HEK293T (cell line): ENCODE measurements around the gene CLEC4G.

ENCODE experiments used
- CTCF ChIA-PET: fragments of 350-600 bp; formaldehyde crosslinking; extraction: SDS; loops from one replicate; lab custom pipeline; 2021; ENCODE audit warnings: antibody characterized with exemption, inconsistent platforms; lab: Yijun Ruan, JAX
- POLR2A ChIA-PET: fragments of 350-600 bp; formaldehyde crosslinking; extraction: SDS; loops from one replicate; lab custom pipeline; 2020; ENCODE audit warnings: antibody characterized with exemption, inconsistent platforms; lab: Yijun Ruan, JAX
- DNase-seq: peaks from one replicate; pipeline ENCODE4 v3.0.0; 2012; ENCODE audit warnings: mixed read lengths; ENCODE audit errors: extremely low spot score
- ARNT ChIP-seq: fragments of 450-650 bp; IDR thresholded peaks from 2 replicates; pipeline ENCODE4 v1.6.1; 2017; ENCODE audit warnings: mild to moderate bottlenecking
- BHLHE40 ChIP-seq: fragments of 450-650 bp; IDR thresholded peaks from 2 replicates; pipeline ENCODE4 v1.6.1; 2016; ENCODE audit warnings: mild to moderate bottlenecking, moderate library complexity, borderline replicate concordance
- CTBP1 ChIP-seq: fragments of 450-650 bp; IDR thresholded peaks from 2 replicates; pipeline ENCODE4 v1.6.1; 2016; ENCODE audit warnings: borderline replicate concordance
- ELF4 ChIP-seq: fragments of 450-650 bp; IDR thresholded peaks from 2 replicates; pipeline ENCODE4 v1.6.1; 2017; ENCODE audit warnings: antibody characterized with exemption
- FOXA1 ChIP-seq: fragments of 450-650 bp; IDR thresholded peaks from 2 replicates; pipeline ENCODE4 v1.6.1; 2016; ENCODE audit warnings: mild to moderate bottlenecking
- FOXK2 ChIP-seq: fragments of 450-650 bp; IDR thresholded peaks from 2 replicates; pipeline ENCODE4 v1.6.1; 2016; ENCODE audit warnings: mild to moderate bottlenecking
- FOXM1 ChIP-seq: fragments of 450-650 bp; IDR thresholded peaks from 2 replicates; pipeline ENCODE4 v1.6.1; 2017; ENCODE audit warnings: mild to moderate bottlenecking, borderline replicate concordance
- HDGF ChIP-seq: fragments of 450-650 bp; IDR thresholded peaks from 2 replicates; pipeline ENCODE4 v1.6.1; 2017; ENCODE audit warnings: antibody characterized with exemption, borderline replicate concordance
- L3MBTL2 ChIP-seq: fragments of 450-650 bp; conservative IDR thresholded peaks from 2 replicates; pipeline ENCODE4 v1.6.1; 2016; ENCODE audit warnings: mild to moderate bottlenecking
- LEF1 ChIP-seq: fragments of 450-650 bp; IDR thresholded peaks from 2 replicates; pipeline ENCODE4 v1.6.1; 2017; ENCODE audit warnings: mild to moderate bottlenecking, borderline replicate concordance
- NFRKB ChIP-seq: fragments of 450-650 bp; IDR thresholded peaks from 2 replicates; pipeline ENCODE4 v1.6.1; 2016; ENCODE audit warnings: mild to moderate bottlenecking, moderate library complexity
- SP1 ChIP-seq: fragments of 450-650 bp; IDR thresholded peaks from 2 replicates; pipeline ENCODE4 v1.6.1; 2017
- SUZ12 ChIP-seq: fragments of 450-650 bp; IDR thresholded peaks from 2 replicates; pipeline ENCODE4 v1.6.1; 2016; ENCODE audit warnings: mild to moderate bottlenecking
- TARDBP ChIP-seq: fragments of 450-650 bp; IDR thresholded peaks from 2 replicates; pipeline ENCODE4 v1.6.1; 2016
- ZNF384 ChIP-seq: fragments of 450-650 bp; IDR thresholded peaks from 2 replicates; pipeline ENCODE4 v1.6.1; 2016
- TF ChIP-seq, protein P1 (sequence below): fragments of 450-650 bp; IDR thresholded peaks from 2 replicates; pipeline ENCODE4 v1.6.1; 2016

Gene CLEC4G

DNA sequence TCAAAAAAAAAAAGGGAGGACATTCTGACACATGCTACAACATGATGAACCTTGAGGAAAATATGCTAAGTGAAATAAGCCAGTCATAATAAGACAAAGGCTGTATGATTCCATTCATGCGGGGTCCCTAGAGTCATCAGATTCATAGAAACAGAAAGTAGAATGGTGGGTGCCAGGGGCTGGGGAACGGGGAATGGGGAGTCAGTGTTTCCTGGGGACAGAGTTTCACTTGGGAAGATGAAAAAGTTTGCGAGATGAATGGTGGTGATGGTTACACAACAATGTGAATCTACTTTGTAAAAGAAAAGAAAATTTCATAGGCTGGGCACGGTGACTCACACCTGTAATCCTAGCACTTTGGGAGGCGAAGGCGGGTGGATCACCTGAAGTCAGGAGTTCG lies 6.1 kb upstream of the CLEC4G start:
- DNase-seq, result no peak
- TF ChIP-seq FOXM1, result no peak
- no peak for TF ChIP-seq BHLHE40
- TF ChIP-seq TARDBP, result no peak
- no peak for TF ChIP-seq ZNF384
- no peak for TF ChIP-seq LEF1
- TF ChIP-seq SUZ12, result no peak
- TF ChIP-seq HDGF, result no peak
- TF ChIP-seq FOXK2, result no peak
- no peak for TF ChIP-seq FOXA1
- no peak for TF ChIP-seq NFRKB
- no peak for TF ChIP-seq L3MBTL2
- POLR2A ChIA-PET, result no interaction called here
- CTCF ChIA-PET, result interaction anchor here (0.7 kb wide), 1 partner anchor 27 kb away, joined by 4 read pairs; no protein-coding TSS in a partner anchor

DNA sequence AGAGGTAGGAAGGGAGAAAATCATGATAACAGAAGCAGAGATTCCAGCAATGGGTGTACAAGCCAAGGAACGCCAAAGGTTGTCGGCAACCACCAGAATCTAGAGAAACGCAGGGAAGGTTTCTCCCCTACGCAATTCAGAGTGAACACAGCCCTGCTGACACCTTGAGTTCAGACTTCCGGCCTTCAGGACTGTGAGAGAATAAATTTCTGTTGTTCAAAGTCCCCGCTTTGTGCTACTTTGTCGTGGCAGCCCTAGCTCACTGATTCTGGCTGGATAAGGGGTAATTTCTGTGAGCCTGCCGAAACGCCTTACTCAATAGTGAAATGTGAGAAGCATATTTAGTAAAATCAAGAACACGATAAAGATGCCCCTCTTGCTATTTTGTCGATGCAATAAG lies 5.3 kb upstream of the CLEC4G start:
- no peak for DNase-seq
- CTCF ChIA-PET, result no interaction called here
- POLR2A ChIA-PET, result no interaction called here
- TF ChIP-seq LEF1 (no peak), L3MBTL2 (no peak), NFRKB (no peak), SUZ12 (no peak), TARDBP (no peak), ZNF384 (no peak), HDGF (no peak), FOXA1 (no peak), ARNT (no peak), FOXM1 (no peak), FOXK2 (no peak), ELF4 (no peak), SP1 (no peak), BHLHE40 (no peak), CTBP1 (no peak)
- TF ChIP-seq, protein P1, sequence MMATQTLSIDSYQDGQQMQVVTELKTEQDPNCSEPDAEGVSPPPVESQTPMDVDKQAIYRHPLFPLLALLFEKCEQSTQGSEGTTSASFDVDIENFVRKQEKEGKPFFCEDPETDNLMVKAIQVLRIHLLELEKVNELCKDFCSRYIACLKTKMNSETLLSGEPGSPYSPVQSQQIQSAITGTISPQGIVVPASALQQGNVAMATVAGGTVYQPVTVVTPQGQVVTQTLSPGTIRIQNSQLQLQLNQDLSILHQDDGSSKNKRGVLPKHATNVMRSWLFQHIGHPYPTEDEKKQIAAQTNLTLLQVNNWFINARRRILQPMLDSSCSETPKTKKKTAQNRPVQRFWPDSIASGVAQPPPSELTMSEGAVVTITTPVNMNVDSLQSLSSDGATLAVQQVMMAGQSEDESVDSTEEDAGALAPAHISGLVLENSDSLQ, result no peak

DNA sequence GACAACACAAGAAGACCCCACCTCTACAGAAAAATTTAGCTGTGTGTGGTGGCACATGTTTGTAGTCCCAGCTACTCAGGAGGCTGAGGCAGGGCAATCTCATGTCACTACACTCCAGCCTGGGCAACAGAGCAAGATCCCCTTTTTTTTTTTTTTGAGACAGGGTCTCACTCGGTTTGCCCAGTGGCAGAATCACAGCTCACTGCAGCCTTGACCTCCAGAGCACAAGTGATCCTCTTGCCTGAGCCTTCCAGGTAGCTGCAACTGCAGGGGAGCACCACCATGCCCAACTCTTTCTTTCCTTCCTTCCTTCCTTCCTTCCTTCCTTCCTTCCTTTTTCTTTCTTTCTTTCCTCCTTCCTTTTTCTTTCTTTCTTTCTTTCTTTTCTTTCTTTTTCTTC lies 4.2 kb upstream of the CLEC4G start:
- TF ChIP-seq HDGF (no peak), LEF1 (no peak), CTBP1 (no peak)
- CTCF ChIA-PET, result no interaction called here
- no peak for DNase-seq
- POLR2A ChIA-PET, result no interaction called here

DNA sequence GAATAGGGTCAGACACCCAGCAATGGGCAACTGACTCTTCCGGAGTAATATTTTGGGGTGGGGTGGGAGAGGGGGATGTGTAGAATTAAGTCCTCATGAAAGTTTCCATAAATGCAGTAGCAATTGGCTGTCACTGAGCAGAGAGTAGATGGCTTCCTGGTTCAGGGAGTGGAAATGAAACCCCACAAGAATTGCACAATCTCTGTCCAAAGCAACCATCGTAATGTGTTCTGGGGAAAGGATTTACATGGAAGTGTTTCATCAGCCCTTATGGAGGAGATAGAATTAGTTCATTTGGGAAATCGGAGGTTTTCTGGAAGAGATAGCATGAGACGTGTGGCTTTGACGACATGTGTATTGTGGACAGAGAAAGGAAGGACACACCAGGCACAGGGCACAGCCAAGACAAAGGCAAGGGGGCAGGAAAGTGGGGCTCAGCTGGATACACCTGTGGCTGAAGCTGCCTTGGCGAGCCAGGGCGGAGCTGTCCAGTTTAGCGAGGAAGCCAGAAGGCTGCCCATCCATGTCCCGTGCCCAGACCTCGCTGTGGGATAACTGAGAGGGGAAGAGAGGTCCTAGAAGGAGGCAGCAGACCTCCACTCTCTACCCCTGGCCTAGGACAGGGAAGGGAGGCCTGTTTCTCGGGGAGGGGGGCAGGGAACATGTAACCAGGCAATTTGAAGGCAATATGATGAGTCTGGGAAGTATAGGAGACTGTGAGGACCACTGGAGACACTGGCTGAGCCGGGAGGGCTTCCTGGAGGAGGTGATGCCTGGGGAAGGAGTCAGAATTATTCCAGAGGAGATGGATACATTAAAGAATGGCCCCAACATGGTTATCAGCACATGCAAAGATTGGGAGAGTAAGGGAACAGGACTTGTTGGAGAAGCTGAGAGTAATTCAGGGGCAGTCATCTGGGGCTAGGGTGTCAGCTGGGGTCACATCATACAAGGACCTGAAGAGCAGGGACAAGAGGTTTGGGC lies 2.6 kb upstream of the CLEC4G start:
- no peak for DNase-seq
- no peak for TF ChIP-seq TARDBP
- no peak for TF ChIP-seq LEF1
- TF ChIP-seq CTBP1, result no peak
- no peak for TF ChIP-seq HDGF
- TF ChIP-seq BHLHE40, result no peak
- TF ChIP-seq SP1, result no peak
- TF ChIP-seq ELF4, result no peak
- TF ChIP-seq NFRKB, result no peak
- no peak for TF ChIP-seq L3MBTL2
- TF ChIP-seq FOXK2, result no peak
- TF ChIP-seq FOXM1, result no peak
- TF ChIP-seq, protein P1, result no peak
- TF ChIP-seq SUZ12, result no peak
- no peak for TF ChIP-seq ARNT
- no peak for TF ChIP-seq ZNF384
- TF ChIP-seq FOXA1, result no peak
- CTCF ChIA-PET, result no interaction called here
- POLR2A ChIA-PET, result no interaction called here

DNA sequence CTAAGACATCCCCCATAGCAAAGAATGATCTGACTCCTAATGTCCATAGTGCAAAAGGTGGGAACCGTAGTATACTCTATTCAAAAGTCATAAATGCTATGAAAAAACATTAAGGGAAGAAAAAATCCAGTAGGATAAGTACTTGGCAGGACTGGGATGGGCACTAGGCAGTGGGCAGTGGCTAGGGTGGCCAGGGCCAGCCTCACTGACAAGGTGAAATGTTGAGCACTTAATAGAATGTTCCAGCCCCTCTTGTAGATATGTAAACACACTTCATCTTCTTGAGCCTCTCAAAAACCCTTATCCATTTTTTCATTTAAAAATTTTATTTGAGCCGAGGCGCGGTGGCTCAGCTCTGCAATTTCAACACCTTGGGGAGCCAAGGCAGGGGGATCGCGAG lies 1.5 kb upstream of the CLEC4G start:
- CTCF ChIA-PET, result no interaction called here

DNA sequence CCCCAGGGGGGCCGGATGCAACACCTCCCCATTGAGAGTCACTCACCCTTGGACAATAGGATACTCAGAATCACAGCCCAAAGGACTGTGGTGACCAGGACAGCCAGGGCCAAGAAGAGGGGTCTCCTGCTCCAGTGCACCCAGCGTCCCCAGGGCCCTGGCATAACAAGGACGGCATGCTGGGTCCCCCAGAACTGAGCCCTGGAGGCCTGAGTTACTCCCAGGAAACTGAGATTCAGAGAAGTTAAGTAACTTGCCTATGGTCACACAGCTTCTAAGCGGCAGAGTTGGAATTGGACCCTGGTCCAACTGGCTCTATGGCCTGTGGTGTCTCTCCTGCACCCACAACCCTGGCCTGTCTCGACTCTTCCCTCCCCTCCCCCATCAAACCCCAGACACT lies 295 bp downstream of the CLEC4G start:
- TF ChIP-seq L3MBTL2 (no peak), CTBP1 (no peak), BHLHE40 (no peak), ELF4 (no peak), FOXM1 (no peak), ZNF384 (no peak), HDGF (no peak), LEF1 (no peak), SUZ12 (no peak), NFRKB (no peak), TARDBP (no peak)
- ChIA-PET POLR2A (no interaction called here), CTCF (no interaction called here)
- DNase-seq, result no peak

More for the DNA sequence above, 1.5 kb upstream of the CLEC4G start:
- TF ChIP-seq BHLHE40 (no peak), L3MBTL2 (no peak), ZNF384 (no peak), SUZ12 (no peak), FOXK2 (no peak), ELF4 (no peak), LEF1 (no peak), ARNT (no peak), FOXA1 (no peak), FOXM1 (no peak), CTBP1 (no peak), HDGF (no peak), NFRKB (no peak), SP1 (no peak), TARDBP (no peak)
- TF ChIP-seq, protein P1, result no peak
- POLR2A ChIA-PET, result no interaction called here
- no peak for DNase-seq
